Keratinocyte (primary cell): Measurements from ENCODE around the gene STK17A.

Source experiments
- CTCF ChIP-seq, 3 experiments: IDR thresholded peaks in 1 of 3; conservative IDR thresholded peaks in 1 of 3; optimal IDR thresholded peaks in 1 of 3; 2 replicates in 2 of 3; 3 replicates in 1 of 3; pipeline versions ENCODE3 to v1.5.1; 2011; ENCODE audit warnings: low read length in 3 of 3, mild to moderate bottlenecking in 3 of 3, moderate library complexity in 2 of 3, control low read depth in 1 of 3, inconsistent platforms in 1 of 3; ENCODE audit not compliant: insufficient read depth in 2 of 3; ENCODE audit errors: extremely low read depth in 1 of 3
- EZH2 ChIP-seq: IDR thresholded peaks from one replicate; pipeline ENCODE4 v1.6.1; 2012; ENCODE audit warnings: inconsistent platforms, mild to moderate bottlenecking, low read length, moderate library complexity

- no peak for TF ChIP-seq CTCF (optimal IDR thresholded peaks at IDR 0.05 in 1 of 3, IDR thresholded peaks at IDR 0.05 in 1 of 3, conservative IDR thresholded peaks at IDR 0.05 in 1 of 3; ENCODE audit: extremely low read depth in 1 of 3, insufficient read depth in 2 of 3, low read length in 3 of 3)
- TF ChIP-seq EZH2 = no peak
Measured at GRCh38 chr7:43653891-43654504, 71.1 kb downstream of the STK17A start.
